K562 (cell line): ENCODE measurements around the gene SCO1.

Source experiments
- HEY1 ChIP-seq: fragments of 250-450 bp; sonication (Bioruptor Pico); IDR thresholded peaks from 2 replicates; pipeline ENCODE4 v1.5.0; 2020; ENCODE audit warnings: mild to moderate bottlenecking, moderate library complexity, borderline replicate concordance
- NR2C2 ChIP-seq, 2 experiments: fragments of 200-800 bp in 1 of 2; sonication (Bioruptor generic) in 1 of 2; sonication (generic) in 1 of 2; formaldehyde crosslinking in 1 of 2; IDR thresholded peaks; 2 replicates each; pipeline versions ENCODE4 v1.6.1 to v1.8.0; 2016 to 2022; ENCODE audit warnings: mild to moderate bottlenecking in 1 of 2, missing compliant biosample characterization in 1 of 2, missing genetic modification characterization in 1 of 2, missing genetic modification reagents in 1 of 2
- TCF7 ChIP-seq: sonication (generic); IDR thresholded peaks from 2 replicates; pipeline ENCODE4 v1.6.1; 2016; ENCODE audit warnings: antibody characterized with exemption, borderline replicate concordance
- XRCC3 ChIP-seq: fragments of 450-650 bp; IDR thresholded peaks from 2 replicates; pipeline ENCODE4 v1.6.1; 2017; ENCODE audit warnings: mild to moderate bottlenecking, moderate library complexity
- ZNF197 ChIP-seq: fragments of 200-800 bp; sonication (Bioruptor generic); IDR thresholded peaks from 2 replicates; pipeline ENCODE4 v1.6.1; 2016; ENCODE audit warnings: low read depth, missing genetic modification characterization, missing compliant biosample characterization
- ZNF263 ChIP-seq: sonication (generic); formaldehyde crosslinking; IDR thresholded peaks from 2 replicates; pipeline ENCODE4 v1.8.0; 2022; ENCODE audit warnings: mild to moderate bottlenecking, missing genetic modification reagents, borderline replicate concordance
- TF ChIP-seq, protein P1 (sequence below), 3 experiments: IDR thresholded peaks in 2 of 3; conservative IDR thresholded peaks in 1 of 3; 2 replicates each; pipeline ENCODE4 v1.5.1; 2011 to 2012; ENCODE audit warnings: low read length in 3 of 3, mild to moderate bottlenecking in 3 of 3, control low read depth in 2 of 3, improper control_type of control experiment in 1 of 3, inconsistent platforms in 1 of 3, low read depth in 1 of 3, mixed read lengths in 1 of 3, moderate library complexity in 1 of 3; ENCODE audit not compliant: insufficient read depth in 2 of 3
- TF ChIP-seq, protein P2 (sequence below), 2 experiments: fragments of 450-650 bp in 1 of 2; sonication (generic) in 1 of 2; formaldehyde crosslinking in 1 of 2; IDR thresholded peaks in 1 of 2; conservative IDR thresholded peaks in 1 of 2; 2 replicates each; pipeline versions ENCODE4 v1.6.1 to v1.8.1; 2016 to 2023; ENCODE audit warnings: mild to moderate bottlenecking in 2 of 2, moderate library complexity in 2 of 2, inconsistent platforms in 1 of 2, missing genetic modification reagents in 1 of 2

DNA sequence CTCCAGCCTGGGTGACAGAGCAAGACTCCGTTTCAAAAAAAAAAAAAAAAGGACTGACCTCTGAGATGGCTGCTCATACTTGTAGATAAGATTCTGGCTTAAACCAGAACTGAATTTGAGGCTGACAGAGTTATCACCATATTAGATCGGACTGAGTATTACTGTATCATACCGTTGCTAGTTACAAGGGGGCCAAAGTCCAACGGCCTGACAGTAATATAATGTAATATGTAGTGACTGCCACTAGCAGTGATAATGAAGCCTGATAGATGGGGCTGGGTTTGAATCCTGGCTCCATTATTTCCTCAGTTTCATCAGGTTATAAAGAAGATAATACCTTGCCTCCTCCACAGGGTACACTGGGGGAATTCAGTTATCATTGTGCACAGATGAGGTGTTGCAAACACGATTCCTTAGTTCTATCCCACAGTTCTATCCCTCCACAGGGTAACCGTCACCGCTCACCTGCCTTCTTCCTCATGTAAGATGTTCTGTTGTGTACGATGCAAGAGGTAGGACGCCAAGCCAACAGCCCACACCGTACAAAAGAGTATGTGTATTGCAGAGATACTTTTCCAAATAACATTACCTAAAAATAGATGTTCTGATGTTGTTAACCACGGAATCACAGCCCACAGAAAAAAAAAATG is 27.3 kb upstream of the SCO1 start:
- TF ChIP-seq NR2C2 (CRISPR knock-in tag; IDR thresholded peaks at IDR 0.05) (no peak), NR2C2 (tag; IDR thresholded peaks at IDR 0.05) (no peak), ZNF263 (CRISPR knock-in tag) (no peak), ZNF197 (no peak), HEY1 (CRISPR knock-in tag) (no peak), TCF7 (no peak), XRCC3 (no peak)
- TF ChIP-seq, protein P1, sequence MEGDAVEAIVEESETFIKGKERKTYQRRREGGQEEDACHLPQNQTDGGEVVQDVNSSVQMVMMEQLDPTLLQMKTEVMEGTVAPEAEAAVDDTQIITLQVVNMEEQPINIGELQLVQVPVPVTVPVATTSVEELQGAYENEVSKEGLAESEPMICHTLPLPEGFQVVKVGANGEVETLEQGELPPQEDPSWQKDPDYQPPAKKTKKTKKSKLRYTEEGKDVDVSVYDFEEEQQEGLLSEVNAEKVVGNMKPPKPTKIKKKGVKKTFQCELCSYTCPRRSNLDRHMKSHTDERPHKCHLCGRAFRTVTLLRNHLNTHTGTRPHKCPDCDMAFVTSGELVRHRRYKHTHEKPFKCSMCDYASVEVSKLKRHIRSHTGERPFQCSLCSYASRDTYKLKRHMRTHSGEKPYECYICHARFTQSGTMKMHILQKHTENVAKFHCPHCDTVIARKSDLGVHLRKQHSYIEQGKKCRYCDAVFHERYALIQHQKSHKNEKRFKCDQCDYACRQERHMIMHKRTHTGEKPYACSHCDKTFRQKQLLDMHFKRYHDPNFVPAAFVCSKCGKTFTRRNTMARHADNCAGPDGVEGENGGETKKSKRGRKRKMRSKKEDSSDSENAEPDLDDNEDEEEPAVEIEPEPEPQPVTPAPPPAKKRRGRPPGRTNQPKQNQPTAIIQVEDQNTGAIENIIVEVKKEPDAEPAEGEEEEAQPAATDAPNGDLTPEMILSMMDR (IDR thresholded peaks at IDR 0.05 in 2 of 3, conservative IDR thresholded peaks at IDR 0.05 in 1 of 3; ENCODE audit: insufficient read depth in 2 of 3, low read depth in 1 of 3, low read length in 3 of 3): no peak
- TF ChIP-seq, protein P2, sequence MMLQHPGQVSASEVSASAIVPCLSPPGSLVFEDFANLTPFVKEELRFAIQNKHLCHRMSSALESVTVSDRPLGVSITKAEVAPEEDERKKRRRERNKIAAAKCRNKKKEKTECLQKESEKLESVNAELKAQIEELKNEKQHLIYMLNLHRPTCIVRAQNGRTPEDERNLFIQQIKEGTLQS (IDR thresholded peaks at IDR 0.05): no peak
- TF ChIP-seq, protein P2 (CRISPR knock-in tag; conservative IDR thresholded peaks at IDR 0.05): no peak
